Measurements from ENCODE around the gene KIF3B.

GRCh38 chr20:32240205-32240604 is 37.2 kb upstream of the KIF3B start:
- TF ChIP-seq CTCF (IDR thresholded peaks at IDR 0.05 in 4 of 5, conservative IDR thresholded peaks at IDR 0.05 in 1 of 5) (no peak), POLR2A (IDR thresholded peaks at IDR 0.05) (no peak)
